Measurements from ENCODE around the gene CRYBB1.
A peak's percentile ranks its signal among the peaks of the same experiment; 100 is the strongest.

DNA sequence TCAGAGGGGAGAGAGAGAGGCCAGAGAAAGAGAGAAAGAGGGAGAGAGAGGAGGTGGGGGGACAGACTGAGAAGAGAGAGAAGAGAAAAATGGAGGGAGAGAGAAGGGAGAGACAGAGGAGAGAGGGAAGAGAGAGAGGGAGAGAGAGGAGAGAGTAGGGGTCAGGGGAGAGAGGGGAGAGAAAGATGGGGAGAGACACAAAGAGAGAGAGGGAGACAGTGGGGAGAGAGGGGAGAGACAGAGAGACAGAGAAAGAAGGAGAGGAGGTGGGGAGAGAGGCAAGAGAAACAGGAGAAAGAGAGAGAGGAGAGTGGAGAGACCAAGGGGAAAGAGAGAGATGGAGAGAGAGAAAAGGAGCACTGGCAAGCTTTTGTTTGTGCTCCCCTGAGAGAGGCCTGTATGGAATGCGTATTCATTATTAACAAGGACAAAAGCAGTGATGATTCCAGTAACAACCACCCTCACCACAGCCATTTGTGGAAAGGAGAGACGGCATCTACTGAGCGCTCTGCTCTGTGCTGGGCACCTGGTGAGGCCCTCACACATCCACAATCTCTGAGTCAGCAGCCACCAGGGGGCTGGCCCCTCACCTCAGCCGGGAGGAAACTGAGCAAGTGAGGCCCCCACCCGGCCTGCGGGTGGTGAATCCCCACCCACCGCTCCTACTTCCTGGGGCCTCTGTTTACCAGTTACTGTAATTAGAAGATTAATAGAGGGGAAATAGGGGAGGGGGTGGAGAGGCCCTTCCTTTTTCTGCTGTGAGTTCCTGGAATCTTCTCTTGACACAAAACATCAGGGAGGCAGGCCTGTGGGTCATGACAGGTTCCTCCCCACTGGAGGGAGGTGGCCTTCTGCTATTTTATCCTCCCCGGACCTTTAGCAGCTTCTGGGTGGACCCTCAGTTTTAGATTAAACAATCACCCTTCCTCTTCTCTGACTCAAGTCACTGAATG is 24.9 kb upstream of the CRYBB1 start:
- no peak for TF ChIP-seq POLR2A (IDR thresholded peaks at IDR 0.05)
- TF ChIP-seq, protein P1, sequence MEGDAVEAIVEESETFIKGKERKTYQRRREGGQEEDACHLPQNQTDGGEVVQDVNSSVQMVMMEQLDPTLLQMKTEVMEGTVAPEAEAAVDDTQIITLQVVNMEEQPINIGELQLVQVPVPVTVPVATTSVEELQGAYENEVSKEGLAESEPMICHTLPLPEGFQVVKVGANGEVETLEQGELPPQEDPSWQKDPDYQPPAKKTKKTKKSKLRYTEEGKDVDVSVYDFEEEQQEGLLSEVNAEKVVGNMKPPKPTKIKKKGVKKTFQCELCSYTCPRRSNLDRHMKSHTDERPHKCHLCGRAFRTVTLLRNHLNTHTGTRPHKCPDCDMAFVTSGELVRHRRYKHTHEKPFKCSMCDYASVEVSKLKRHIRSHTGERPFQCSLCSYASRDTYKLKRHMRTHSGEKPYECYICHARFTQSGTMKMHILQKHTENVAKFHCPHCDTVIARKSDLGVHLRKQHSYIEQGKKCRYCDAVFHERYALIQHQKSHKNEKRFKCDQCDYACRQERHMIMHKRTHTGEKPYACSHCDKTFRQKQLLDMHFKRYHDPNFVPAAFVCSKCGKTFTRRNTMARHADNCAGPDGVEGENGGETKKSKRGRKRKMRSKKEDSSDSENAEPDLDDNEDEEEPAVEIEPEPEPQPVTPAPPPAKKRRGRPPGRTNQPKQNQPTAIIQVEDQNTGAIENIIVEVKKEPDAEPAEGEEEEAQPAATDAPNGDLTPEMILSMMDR (IDR thresholded peaks at IDR 0.05): peak in 3 of 6 experiments; percentile 10 to 15 (median 11)
